NCI-H82 (cell line): ENCODE data around the gene DCDC1.
"Not testable (repeated sequence)": the region's sequence is repeated elsewhere in the genome, so short reads cannot be mapped to it uniquely, and the experiment has no call there.

ENCODE experiments used
- DNase-seq: peaks from one replicate; lab custom pipeline; 2025; lab: John Stamatoyannopoulos, UW

DCDC1 gene

GRCh38 chr11:31328697-31329096 is 40.8 kb downstream of the DCDC1 start:
- DNase-seq: no peak

GRCh38 chr11:31327417-31327816 is 42.1 kb downstream of the DCDC1 start:
- DNase-seq: no peak

GRCh38 chr11:31326470-31327148 is 42.9 kb downstream of the DCDC1 start:
- DNase-seq: no peak

DNA sequence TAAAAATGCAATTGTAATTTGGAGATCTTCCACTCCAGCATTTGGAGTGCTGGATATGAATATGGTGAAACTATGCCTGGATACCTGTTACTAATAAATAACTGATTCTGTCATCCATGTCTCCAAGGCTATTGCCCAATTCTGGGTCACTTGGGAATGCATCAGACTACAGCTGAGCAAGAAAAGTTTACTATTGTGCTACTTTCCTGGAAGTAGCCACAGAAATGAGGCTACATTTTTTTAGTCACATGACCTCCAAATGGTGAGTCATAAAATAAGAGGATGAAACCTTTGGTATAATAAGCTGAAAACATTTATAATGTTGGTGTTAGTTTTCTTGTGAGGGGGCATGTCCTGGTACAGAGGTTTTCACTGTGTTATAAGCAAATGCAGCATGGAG is 44.4 kb downstream of the DCDC1 start:
- no peak for DNase-seq

DNA sequence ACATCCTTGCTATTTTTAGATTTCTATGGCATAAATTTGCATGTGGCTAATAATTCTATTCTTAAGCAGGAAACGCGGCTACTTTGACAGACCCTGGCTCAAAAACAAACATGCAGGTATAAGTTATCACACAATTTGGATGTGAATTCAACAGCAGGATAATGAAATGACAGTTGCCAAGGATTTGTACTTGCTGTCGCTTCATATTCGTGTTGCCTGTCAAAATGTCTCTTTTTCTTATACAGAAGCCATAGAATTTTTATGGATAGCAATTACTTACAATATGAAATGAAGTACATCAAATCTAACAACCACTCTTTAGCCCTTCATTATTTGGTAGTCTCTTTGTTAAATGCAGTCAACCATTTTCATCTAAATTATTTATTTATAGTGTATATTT is 46.4 kb downstream of the DCDC1 start:
- no peak for DNase-seq

DNA sequence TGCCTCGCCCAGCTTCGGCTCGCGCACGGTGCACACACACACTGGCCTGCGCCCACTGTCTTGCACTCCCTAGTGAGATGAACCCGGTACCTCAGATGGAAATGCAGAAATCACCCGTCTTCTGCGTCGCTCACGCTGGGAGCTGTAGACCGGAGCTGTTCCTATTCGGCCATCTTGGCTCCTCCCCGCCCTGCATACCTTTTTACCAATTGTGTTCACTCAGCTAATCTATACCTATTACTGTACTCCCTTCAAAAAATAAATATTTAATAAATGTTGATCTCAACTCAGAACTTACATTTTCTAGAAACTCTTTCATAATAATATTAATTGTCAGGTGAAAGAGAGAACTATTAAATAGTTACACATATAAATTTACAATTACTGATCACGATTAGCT is 48.0 kb downstream of the DCDC1 start:
- not testable (repeated sequence) for DNase-seq

GRCh38 chr11:31303644-31304180 is 65.8 kb downstream of the DCDC1 start:
- peak; percentile 75 for DNase-seq

DNA sequence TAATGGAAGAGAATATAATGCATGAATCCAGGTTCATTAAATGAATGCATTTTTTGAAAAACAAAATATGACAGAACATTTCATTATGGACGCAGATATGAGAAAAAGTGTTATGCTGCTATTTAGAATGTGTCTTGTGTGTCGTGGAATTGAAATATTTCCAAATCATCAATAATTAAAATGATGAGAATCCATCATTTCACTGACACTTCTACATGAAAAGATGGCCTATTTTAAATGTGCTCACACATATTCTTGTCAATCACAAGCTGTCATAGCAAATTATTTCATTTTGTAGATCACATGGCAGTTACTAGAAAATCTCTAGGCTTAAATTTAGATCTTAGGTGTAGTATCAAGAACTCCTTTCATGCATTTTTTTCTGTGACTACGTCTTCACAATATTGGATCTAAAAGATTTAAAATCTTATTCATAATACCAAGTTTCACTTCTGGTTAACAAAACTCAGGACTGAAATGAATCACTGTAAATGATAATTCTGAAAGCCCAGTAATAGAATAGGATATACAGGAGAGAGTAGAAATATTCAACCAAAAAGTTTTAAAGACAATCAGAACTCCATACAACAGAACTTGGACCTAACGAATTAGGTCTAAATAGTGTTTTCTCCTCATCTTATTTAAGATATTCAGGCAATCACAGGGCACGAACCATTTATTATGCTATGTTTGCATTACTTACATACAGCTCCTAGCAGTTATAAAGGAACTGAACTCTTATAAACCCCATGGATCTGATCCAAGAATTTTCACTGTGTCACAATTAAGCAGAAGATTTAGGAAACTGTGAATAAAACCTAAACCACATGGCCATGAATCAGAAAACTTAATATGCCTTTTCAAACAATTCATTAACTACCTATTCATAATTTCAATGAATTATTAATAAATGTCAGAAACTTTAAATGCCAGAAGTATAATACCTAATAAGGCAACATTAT is 67.7 kb downstream of the DCDC1 start:
- no peak for DNase-seq

DNA sequence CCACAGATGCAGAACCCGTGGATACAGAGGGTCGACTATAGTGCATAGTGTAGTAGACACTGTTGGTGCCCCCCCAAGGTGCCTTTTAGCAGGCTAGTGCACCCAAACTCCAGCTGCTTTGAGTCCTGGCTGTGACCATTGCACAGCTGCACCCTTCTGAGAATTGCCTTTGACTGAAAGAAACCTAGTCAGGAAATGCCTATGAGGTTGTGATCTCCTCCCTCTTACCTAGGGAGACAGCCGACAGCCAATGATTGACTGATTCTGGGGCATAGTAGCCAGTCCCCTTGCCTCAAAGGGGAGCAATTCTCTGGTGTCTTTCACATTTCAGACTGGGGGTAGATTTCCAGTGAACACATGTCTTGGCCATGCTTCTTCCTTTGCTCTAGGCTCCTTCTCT is 74.2 kb downstream of the DCDC1 start:
- no peak for DNase-seq

GRCh38 chr11:31273527-31273926 is 96.0 kb downstream of the DCDC1 start:
- not testable (repeated sequence) for DNase-seq

DNA sequence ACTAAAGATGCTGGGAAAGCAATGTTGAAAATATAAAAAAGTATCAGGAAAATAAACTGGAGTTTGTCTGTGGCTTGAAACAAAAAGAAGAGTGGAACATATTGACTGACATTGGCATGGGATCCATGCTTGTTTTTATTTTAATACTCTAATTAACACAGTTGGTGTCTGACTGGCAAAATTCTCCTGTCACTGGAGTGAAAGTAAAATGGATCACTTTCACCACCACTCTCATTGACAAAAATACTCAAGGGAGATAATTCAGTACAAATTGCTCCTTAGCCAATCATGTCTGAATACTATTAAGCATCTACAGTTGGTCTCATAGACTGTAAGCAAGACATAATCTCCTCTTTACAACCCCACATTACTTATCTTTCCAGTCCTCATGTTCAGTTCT is 101.8 kb downstream of the DCDC1 start:
- DNase-seq: no peak

- DNase-seq: no peak
These were observed 104.7 kb downstream of the DCDC1 start for GRCh38 chr11:31264834-31265233.

DNA sequence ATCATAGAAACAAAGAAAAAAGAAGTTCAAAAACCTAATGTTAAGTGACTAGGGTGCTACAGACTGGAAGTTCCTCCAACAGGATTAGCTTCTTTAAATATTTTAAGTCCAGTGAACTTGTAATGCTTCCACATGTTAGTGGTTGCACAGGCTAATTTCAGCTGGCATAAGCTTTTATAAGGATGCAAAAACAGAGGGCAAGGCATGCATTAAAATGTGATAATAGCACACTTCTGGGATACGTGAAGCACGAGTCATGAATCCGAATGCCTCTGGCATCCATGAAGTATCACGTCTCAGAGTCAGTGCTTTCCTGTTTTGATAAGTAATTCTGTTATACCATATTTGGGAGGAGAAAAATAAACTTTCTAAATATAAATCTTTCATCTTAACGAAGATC is 106.8 kb downstream of the DCDC1 start:
- no peak for DNase-seq

- no peak for DNase-seq
These were observed 109.7 kb downstream of the DCDC1 start for GRCh38 chr11:31259797-31260196.

DNA sequence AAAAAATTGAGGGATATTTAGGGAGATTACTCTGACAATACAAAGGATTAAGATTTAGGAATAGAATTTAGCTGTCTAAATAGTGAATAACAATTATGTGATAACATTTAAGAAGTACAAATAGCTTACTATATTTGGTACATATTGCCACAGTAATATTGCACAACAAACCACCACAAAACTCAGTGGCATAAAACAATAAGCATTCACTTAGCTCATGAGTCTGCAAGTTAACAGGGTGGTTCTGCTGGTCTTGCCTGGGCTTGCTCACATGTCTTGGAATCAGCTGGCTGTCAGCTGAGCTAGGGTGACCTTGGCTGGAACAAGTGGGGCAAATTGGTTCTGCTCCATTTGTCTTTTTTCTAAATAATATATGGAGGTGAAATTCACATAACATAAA is 115.1 kb downstream of the DCDC1 start:
- DNase-seq: no peak

DNA sequence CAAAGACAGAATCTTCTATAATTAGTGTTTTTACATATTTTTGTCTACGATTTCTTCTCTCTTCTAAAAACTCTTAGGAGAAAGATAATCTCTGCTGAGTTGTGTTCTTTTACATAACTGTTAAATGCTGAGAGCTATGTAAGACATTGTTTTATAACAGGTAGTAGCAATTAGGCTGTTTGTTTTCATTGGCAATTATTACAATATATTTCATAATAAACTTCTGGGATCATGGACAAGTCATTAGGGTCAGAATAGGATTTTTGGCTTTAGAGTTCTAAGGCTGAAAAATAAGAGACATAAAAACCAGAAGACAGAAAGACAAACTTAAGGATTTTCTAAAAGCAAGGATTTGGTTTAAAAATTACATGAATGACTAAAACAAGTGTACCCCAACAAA is 120.8 kb downstream of the DCDC1 start:
- DNase-seq: no peak

GRCh38 chr11:31247321-31247720 is 122.2 kb downstream of the DCDC1 start:
- no peak for DNase-seq

DNA sequence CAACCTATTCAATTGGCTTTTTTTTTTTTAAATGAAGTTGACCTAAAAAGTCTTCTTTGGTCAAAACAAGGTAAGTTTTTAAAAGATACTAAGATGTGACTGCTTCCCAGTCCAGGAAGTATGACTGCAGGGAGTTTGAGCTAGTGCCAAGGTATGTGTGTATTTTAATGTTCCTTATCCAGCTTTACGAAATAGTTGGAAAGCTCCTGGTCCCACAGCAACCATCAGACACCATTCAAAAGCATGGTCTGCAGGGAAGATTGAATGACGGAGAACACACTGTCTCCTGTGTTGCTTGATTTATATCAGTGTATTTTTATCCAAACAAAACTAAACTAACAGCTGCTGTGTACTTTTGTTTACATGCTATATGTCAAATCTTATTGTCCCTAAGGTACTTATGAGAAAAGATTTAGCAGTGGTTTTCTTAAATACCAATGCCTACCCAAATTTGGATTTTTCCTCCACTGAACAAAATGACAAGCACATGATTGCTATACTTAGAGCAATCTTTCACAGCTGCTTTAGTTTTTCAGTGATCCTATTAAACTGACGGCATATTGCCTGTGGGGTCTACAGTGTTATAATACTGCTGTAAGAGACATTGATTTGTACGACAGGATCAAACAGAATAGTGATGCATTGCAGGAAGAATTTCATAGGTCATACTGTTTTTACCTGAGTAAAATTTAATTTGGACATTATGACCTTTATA is 122.9 kb downstream of the DCDC1 start:
- DNase-seq: peak; percentile 73

DNA sequence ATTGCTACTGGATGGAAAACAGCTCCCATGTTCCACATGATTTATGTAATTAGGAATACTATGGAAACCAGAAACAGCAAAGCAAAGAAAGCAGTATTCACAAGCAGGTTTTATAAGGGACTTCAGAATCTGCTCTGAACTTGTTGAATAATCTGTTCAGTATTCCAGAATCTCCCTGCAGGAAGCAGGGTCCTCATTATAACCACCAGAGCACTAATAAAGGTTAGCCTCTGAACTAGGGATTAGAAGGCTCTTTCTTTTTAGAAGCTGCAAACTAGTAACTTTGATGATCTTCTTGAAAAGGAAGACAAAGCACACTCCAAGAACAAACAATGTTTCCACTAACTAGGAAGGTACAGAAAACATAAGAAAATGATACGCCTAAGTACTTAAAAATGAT is 125.8 kb downstream of the DCDC1 start:
- DNase-seq: no peak

DNA sequence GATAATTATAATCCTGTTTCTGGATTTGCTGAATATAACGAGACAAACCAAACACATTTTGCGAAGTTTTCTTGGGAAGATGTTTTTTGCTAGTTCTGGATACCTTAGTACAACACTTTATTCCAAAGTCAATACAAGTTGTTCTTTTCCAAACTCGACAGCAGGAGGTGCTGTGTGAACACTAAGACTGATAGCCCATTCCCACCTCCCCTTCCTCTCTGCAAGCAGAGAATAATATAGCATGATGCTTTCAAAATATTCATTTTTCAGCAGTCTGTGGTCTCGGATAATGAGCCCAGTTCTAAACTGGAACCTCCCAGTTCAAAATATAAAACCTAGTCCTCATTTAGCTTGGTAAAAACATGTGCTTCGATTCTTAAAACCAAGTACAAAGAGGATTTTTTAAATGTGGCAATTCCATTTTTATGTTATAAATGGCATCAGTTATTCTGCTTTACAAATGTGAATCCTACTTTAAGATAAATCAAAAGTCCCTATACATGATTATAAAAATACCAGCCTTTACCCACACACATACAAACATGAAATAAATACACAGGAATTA is 129.1 kb downstream of the DCDC1 start:
- DNase-seq: peak; percentile 86

GRCh38 chr11:31237819-31238760 is 131.4 kb downstream of the DCDC1 start:
- peak; percentile 22 for DNase-seq
